ENCODE data around the gene C8G. TPM values are rescaled to one million over a fixed set of nuclear protein-coding genes. Genes with fewer than 3 reads are reported as not detected.

The C8G gene
- total RNA-seq, 1 experiment from 2014 or later = 0.77 TPM

DNA sequence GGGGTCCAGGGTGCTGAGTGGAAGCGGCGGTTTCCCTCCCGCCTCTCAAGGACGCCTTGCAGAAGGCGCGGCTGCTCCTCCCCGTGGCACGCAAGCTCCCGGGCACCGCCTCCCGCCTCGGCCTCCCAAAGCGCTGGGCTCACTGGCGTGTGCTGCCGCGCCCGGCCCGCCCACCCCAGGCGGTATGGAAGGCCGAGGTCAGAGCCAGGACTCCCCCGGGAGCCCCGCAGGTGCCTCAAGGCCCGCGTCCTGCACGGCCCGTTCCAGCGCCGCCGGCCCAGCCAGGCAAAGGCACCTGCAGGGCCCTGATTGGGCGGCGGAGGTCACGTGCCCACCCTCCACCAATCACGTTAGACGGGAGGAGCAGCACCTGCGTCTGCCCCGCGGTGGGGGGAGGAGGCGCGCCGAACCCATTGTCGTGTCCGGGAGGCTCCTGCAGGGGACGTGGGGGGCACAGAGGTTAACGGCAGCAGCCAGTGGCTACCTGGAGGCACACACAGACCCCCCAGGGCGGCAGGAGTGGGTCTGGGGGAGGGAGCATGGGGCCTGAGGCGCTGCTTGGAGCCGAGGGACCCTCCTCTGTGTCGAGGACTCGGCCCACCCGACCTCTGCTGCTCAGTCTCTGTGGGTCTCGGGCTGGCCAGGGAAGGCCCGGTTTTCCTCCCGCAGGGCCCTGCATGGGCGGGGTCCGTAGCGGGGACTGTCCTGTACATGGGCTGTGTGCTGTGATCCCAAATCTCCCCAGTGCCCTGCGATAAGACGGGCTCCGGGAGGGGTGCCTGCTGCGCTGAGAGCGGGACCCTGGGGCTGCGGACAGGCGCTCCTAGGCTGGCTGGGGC lies 5.0 kb downstream of the C8G start:
- Histone ChIP-seq H3K36me3 (ENCODE audit: low read depth, low read length) (no peaks in the 10 kb centered on the region), H3K9me2 (replicated peaks; ENCODE audit: low read length) (no peaks in the 10 kb centered on the region), H3K9ac (ENCODE audit: low read length) (peak overlapping the region; percentile 66), H3K27ac (ENCODE audit: low read length) (peak overlapping the region; percentile 54), H3K9me3 (ENCODE audit: low read length) (no peaks in the 10 kb centered on the region), H3K27me3 (ENCODE audit: low read length) (no peaks in the 10 kb centered on the region), H3F3A (ENCODE audit: low read length, unreplicated experiment) (no peaks in the 10 kb centered on the region), H3K4me2 (ENCODE audit: low read length) (peak overlapping the region; percentile 90), H3K4me3 (ENCODE audit: low read length) (peak overlapping the region; percentile 69), H3K79me2 (ENCODE audit: low read length) (no peaks in the 10 kb centered on the region), H3K4me1 (ENCODE audit: insufficient read depth, low read length) (peaks cover 16% of the 10 kb centered on the region), H2AFZ (ENCODE audit: low read length) (peak overlapping the region; percentile 81), H4K20me1 (ENCODE audit: low read length) (no peaks in the 10 kb centered on the region)
- TSS peak; percentile 99 for BruUV-seq (replicated peaks)
- peak; percentile 88 for DNase-seq
- intact Hi-C loops (cut with micrococcal nuclease) = loop anchor here (2.0 kb wide), 1 partner anchor 43 kb away; the partner anchor contains the start of gene PAXX
- ATAC-seq = peak; percentile 88
- POLR2A ChIA-PET (ENCODE audit: unreplicated experiment) = interaction anchor here (0.6 kb wide), 2 partner anchors 120 to 201 kb away, joined by 10 to 42 read pairs; partner anchors contain the start of gene SAPCD2
- CTCF ChIA-PET = interaction anchor here (1.0 kb wide), 1 partner anchor 79 kb away, joined by 4 read pairs; no protein-coding TSS in a partner anchor
- no peak for TF ChIP-seq EZH2phosphoT487 (IDR thresholded peaks at IDR 0.05; ENCODE audit: borderline replicate concordance, low read length)
- TF ChIP-seq EZH2 (IDR thresholded peaks at IDR 0.05; ENCODE audit: low read length, unreplicated experiment) = no peak
- TF ChIP-seq CTCF (conservative IDR thresholded peaks at IDR 0.05; ENCODE audit: low read depth, low read length) = no peak

GRCh38 chr9:136950656-136951276 lies 5.7 kb downstream of the C8G start:
- H3K4me2 ChIP-seq (ENCODE audit: low read length) = peak overlapping the region; percentile 90
- no peaks in the 10 kb centered on the region for H3K9me3 ChIP-seq (ENCODE audit: low read length)
- intact Hi-C loops (cut with micrococcal nuclease) = loop anchor here (2.0 kb wide), 1 partner anchor 42 kb away; the partner anchor contains the start of gene PAXX
- H4K20me1 ChIP-seq (ENCODE audit: low read length) = no peaks in the 10 kb centered on the region
- ATAC-seq (peak; percentile 8), DNase-seq (no peak)
- POLR2A ChIA-PET (ENCODE audit: unreplicated experiment) = no interaction called here
- H3K4me1 ChIP-seq (ENCODE audit: insufficient read depth, low read length) = peaks cover 16% of the 10 kb centered on the region
- BruUV-seq (replicated peaks) = no TSS peak
- CTCF ChIA-PET = no interaction called here
- peak overlapping the region; percentile 66 for H3K9ac ChIP-seq (ENCODE audit: low read length)
- H3F3A ChIP-seq (ENCODE audit: low read length, unreplicated experiment) = no peaks in the 10 kb centered on the region
- H3K79me2 ChIP-seq (ENCODE audit: low read length) = no peaks in the 10 kb centered on the region
- H3K27me3 ChIP-seq (ENCODE audit: low read length) = no peaks in the 10 kb centered on the region
- no peaks in the 10 kb centered on the region for H3K9me2 ChIP-seq (replicated peaks; ENCODE audit: low read length)
- peak overlapping the region; percentile 54 for H3K27ac ChIP-seq (ENCODE audit: low read length)
- H2AFZ ChIP-seq (ENCODE audit: low read length) = peak overlapping the region; percentile 81
- peak overlapping the region; percentile 69 for H3K4me3 ChIP-seq (ENCODE audit: low read length)
- no peaks in the 10 kb centered on the region for H3K36me3 ChIP-seq (ENCODE audit: low read depth, low read length)
- TF ChIP-seq CTCF (conservative IDR thresholded peaks at IDR 0.05; ENCODE audit: low read depth, low read length) (no peak), EZH2phosphoT487 (IDR thresholded peaks at IDR 0.05; ENCODE audit: borderline replicate concordance, low read length) (no peak), EZH2 (IDR thresholded peaks at IDR 0.05; ENCODE audit: low read length, unreplicated experiment) (no peak)

Data from PC-3 (cell line).